ENCODE data around the gene STC2. TPM values are rescaled to one million over a fixed set of nuclear protein-coding genes. Genes with fewer than 3 reads are reported as not detected.

The STC2 gene
- total and polyA plus RNA-seq, 2 of the 8 experiments (the other 6 are each of a cell fraction or from before 2014, with no cell fraction given) = 26.4 to 53.1 TPM

GRCh38 chr5:173297813-173298212, 30.4 kb downstream of the STC2 start (continued):
- TF ChIP-seq, protein P1, sequence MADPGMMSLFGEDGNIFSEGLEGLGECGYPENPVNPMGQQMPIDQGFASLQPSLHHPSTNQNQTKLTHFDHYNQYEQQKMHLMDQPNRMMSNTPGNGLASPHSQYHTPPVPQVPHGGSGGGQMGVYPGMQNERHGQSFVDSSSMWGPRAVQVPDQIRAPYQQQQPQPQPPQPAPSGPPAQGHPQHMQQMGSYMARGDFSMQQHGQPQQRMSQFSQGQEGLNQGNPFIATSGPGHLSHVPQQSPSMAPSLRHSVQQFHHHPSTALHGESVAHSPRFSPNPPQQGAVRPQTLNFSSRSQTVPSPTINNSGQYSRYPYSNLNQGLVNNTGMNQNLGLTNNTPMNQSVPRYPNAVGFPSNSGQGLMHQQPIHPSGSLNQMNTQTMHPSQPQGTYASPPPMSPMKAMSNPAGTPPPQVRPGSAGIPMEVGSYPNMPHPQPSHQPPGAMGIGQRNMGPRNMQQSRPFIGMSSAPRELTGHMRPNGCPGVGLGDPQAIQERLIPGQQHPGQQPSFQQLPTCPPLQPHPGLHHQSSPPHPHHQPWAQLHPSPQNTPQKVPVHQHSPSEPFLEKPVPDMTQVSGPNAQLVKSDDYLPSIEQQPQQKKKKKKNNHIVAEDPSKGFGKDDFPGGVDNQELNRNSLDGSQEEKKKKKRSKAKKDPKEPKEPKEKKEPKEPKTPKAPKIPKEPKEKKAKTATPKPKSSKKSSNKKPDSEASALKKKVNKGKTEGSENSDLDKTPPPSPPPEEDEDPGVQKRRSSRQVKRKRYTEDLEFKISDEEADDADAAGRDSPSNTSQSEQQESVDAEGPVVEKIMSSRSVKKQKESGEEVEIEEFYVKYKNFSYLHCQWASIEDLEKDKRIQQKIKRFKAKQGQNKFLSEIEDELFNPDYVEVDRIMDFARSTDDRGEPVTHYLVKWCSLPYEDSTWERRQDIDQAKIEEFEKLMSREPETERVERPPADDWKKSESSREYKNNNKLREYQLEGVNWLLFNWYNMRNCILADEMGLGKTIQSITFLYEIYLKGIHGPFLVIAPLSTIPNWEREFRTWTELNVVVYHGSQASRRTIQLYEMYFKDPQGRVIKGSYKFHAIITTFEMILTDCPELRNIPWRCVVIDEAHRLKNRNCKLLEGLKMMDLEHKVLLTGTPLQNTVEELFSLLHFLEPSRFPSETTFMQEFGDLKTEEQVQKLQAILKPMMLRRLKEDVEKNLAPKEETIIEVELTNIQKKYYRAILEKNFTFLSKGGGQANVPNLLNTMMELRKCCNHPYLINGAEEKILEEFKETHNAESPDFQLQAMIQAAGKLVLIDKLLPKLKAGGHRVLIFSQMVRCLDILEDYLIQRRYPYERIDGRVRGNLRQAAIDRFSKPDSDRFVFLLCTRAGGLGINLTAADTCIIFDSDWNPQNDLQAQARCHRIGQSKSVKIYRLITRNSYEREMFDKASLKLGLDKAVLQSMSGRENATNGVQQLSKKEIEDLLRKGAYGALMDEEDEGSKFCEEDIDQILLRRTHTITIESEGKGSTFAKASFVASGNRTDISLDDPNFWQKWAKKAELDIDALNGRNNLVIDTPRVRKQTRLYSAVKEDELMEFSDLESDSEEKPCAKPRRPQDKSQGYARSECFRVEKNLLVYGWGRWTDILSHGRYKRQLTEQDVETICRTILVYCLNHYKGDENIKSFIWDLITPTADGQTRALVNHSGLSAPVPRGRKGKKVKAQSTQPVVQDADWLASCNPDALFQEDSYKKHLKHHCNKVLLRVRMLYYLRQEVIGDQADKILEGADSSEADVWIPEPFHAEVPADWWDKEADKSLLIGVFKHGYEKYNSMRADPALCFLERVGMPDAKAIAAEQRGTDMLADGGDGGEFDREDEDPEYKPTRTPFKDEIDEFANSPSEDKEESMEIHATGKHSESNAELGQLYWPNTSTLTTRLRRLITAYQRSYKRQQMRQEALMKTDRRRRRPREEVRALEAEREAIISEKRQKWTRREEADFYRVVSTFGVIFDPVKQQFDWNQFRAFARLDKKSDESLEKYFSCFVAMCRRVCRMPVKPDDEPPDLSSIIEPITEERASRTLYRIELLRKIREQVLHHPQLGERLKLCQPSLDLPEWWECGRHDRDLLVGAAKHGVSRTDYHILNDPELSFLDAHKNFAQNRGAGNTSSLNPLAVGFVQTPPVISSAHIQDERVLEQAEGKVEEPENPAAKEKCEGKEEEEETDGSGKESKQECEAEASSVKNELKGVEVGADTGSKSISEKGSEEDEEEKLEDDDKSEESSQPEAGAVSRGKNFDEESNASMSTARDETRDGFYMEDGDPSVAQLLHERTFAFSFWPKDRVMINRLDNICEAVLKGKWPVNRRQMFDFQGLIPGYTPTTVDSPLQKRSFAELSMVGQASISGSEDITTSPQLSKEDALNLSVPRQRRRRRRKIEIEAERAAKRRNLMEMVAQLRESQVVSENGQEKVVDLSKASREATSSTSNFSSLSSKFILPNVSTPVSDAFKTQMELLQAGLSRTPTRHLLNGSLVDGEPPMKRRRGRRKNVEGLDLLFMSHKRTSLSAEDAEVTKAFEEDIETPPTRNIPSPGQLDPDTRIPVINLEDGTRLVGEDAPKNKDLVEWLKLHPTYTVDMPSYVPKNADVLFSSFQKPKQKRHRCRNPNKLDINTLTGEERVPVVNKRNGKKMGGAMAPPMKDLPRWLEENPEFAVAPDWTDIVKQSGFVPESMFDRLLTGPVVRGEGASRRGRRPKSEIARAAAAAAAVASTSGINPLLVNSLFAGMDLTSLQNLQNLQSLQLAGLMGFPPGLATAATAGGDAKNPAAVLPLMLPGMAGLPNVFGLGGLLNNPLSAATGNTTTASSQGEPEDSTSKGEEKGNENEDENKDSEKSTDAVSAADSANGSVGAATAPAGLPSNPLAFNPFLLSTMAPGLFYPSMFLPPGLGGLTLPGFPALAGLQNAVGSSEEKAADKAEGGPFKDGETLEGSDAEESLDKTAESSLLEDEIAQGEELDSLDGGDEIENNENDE (IDR thresholded peaks at IDR 0.05; ENCODE audit: insufficient replicate concordance, low read length) = no peak
- TF ChIP-seq BRCA1 (IDR thresholded peaks at IDR 0.05; ENCODE audit: low read depth, low read length) = no peak
- no peak for TF ChIP-seq RBBP5 (IDR thresholded peaks at IDR 0.05; ENCODE audit: borderline replicate concordance, low read depth, low read length)
- no peak for TF ChIP-seq KDM5A (IDR thresholded peaks at IDR 0.05; ENCODE audit: low read length)
- TF ChIP-seq E2F6 (IDR thresholded peaks at IDR 0.05) = no peak
- no peak for TF ChIP-seq SRF (IDR thresholded peaks at IDR 0.05; ENCODE audit: low read depth, low read length)
- TF ChIP-seq ASH2L (IDR thresholded peaks at IDR 0.05; ENCODE audit: low read length) = no peak
- no peak for TF ChIP-seq RFX5 (IDR thresholded peaks at IDR 0.05; ENCODE audit: borderline replicate concordance, low read depth, low read length)
